ENCODE measurements around the gene CTIF.

- TF ChIP-seq POLR2A (IDR thresholded peaks at IDR 0.05) (no peak), CTCF (IDR thresholded peaks at IDR 0.05) (no peak)
Observed at GRCh38 chr18:48727681-48728080, 188.8 kb downstream of the CTIF start.

Data from heart left ventricle (tissue), 13 donors.